ENCODE data around the gene LRRC15.

LRRC15 gene

DNA sequence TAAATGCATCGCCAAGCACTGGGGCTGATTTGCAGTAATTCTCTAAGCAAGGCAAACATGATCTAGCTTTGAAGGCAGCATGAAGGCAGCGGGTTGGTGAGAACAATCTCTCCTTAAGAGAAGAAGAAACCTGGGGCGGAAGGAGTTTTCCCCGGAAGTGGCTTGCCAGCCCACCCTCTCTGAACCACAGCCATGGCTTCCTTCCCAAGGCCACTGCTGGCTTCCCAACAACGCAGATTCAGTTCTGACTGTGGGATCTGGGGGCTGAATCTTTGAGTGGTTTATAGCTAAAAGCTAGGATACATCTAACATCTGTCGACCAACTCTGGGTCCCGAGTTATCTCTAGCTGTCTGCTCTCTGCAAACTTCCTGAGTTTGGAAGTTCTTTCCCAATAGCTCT, 14.2 kb downstream of the LRRC15 start:
- DNase-seq = no peak

- no peak for DNase-seq
Measured at GRCh38 chr3:194354315-194354714, 15.2 kb downstream of the LRRC15 start.

DNA sequence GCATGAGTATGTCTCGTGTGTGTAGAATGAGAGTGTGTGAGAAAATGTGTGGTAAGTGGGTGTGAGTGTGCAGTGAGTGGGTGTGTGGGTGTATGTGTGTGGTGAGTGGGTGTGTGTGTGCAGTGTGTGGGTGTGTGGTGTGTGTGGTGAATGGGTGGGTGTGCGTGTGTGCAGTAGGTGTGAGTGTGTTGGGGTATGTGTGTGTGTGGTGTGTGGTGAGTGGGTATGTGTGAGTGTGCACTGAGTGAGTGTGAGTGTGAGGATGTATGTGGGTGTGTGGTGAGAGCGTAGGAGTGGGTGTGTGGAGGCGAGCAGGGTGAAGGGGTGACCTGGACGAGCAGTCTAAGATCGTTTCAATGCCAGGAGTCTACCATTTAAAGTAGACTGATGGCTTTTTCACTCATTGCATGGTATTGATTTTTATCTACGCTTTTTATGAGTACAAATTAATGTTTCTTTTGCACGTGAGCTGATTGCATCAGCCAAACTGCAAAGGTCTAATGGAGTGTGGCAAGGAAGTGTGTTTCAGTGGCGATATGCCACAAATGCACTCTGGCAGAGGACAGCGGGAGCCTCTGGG, 16.8 kb downstream of the LRRC15 start:
- DNase-seq = no peak

DNA sequence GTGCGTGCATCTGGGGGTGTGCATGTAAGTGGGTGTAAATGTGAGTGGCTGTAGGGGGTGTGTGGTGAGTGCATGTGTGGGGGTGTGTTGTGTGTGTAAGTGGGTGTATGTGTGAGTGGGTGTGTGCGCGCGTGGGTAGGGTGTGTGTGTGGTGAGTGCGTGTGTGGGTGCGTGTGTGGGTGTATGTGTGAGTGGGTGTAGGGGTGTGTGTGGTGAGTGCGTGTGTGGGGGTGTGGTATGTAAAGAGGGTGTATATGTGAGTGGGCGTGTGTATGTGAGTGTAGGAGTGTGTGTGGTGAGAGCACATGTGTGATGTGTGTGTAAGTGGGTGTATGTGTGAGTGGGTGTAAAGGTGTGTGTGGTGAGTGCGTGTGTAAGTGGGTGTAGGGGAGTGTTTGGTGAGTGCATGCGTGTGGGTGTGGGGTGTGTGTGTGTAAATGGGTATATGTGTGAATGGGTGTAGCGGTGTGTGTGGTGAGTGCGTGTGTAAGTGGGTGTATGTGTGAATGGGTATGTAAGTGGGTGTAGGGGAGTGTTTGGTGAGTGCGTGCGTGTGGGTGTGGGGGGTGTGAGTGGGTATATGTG, 17.5 kb downstream of the LRRC15 start:
- no peak for DNase-seq

GRCh38 chr3:194351080-194351672, 18.4 kb downstream of the LRRC15 start, which contains the start of gene CPN2:
TSS of gene CPN2 (minus strand) at chr3:194351328. CDS start at chr3:194342702, 8,626 bp downstream.
- DNase-seq = no peak

GRCh38 chr3:194350726-194351071, 18.8 kb downstream of the LRRC15 start:
- DNase-seq = no peak

GRCh38 chr3:194348354-194348753, 21.2 kb downstream of the LRRC15 start:
- no peak for DNase-seq

- no peak for DNase-seq
Measured at GRCh38 chr3:194346621-194347020, 22.9 kb downstream of the LRRC15 start.

- DNase-seq = no peak
Measured at GRCh38 chr3:194346035-194346434, 23.5 kb downstream of the LRRC15 start.

DNA sequence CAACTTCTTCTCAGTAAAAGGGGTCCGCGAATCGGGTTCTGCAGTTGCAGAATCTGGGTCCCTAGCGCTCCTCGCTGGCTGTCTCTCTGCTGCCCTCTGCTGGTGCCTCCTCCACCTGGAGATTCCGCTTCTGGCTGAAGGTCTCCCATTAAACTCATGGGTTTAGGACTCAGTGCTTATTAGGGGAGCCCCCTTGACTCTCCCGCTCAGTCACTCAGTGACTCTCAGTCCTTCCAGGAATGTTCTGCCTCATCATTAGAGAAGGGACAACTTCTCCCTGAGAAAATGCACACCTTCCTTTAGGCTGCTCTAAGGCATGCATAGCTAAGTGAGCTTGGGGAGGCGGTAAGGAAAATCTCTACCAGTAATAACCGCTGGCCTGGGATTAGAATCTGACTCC, 25.5 kb downstream of the LRRC15 start:
- peak; percentile 34 to 49 for DNase-seq

GRCh38 chr3:194343561-194343893, 26.0 kb downstream of the LRRC15 start:
- no peak for DNase-seq

GRCh38 chr3:194342861-194343560, 26.5 kb downstream of the LRRC15 start:
- DNase-seq = no peak

- DNase-seq = no peak
Measured at GRCh38 chr3:194340757-194341400, 28.7 kb downstream of the LRRC15 start.

- no peak for DNase-seq
Measured at GRCh38 chr3:194339840-194340239, 29.7 kb downstream of the LRRC15 start.

- no peak for DNase-seq
Measured at GRCh38 chr3:194339356-194339755, 30.2 kb downstream of the LRRC15 start.

- DNase-seq = no peak
Measured at GRCh38 chr3:194337965-194338753, 31.4 kb downstream of the LRRC15 start.

DNA sequence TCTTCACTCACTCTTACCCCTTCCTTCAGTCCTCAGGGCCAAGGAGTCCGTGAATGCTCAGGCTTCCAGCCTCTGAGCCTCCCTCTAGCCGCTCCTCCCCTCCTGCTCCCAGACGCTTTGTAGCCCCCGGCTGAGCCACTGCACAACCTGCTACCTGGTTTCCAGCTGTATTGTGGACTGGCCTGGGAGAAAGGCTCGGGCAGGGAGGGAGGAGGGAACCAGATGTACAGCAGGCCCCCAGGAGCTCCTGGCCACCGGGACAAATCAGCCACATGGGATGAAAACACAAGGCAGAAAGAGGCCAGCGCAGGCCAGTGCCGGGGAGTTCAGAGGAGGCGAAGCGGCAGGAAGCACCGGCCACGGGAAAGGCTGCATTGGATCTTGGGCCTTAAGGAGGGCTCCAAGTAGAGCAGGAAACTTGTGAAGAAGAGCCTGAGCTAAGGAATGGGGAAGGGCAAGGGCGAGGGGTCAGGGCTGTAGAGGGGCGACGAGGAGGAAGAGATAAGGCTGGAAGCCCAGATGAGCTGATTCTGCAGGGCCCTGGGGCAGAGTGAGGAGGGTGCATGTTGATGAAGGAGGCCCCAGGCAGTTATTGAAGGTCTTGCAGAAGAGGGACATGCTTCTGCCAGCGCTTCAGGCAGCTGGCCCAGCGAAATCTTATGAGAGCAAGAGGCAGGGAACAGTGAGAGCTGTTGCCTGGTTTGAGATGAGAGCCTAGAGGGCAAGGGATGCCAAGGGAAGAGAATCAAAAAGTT, 32.8 kb downstream of the LRRC15 start:
- DNase-seq = no peak

- no peak for DNase-seq
Measured at GRCh38 chr3:194333981-194334320, 35.6 kb downstream of the LRRC15 start.

- DNase-seq = no peak
Measured at GRCh38 chr3:194333212-194333980, 36.1 kb downstream of the LRRC15 start.

DNA sequence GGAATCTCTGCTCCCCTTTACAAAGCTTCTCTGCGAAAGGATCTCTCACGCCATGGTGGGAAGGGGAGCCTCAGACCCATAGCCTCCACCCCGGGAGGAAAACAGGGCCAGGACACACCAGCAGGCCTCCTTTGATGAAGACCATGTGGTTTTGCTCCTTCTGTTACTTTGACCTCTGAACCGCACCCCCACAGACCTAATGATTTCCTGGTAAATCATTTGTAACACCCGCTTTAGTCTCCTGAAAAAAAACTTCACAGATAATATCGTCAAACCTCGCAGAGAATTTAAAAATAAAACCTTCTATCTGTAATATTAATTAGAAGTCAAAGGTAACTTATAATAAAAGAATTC, 36.7 kb downstream of the LRRC15 start:
- no peak for DNase-seq

GRCh38 chr3:194330579-194330978, 39.0 kb downstream of the LRRC15 start:
- no peak for DNase-seq

Measured in hippocampal formation (tissue), 2 donors.